Frontal cortex (tissue), 4 donors: ENCODE measurements around the gene NBPF19. TPM values are rescaled to one million over a fixed set of nuclear protein-coding genes. Genes with fewer than 3 reads are reported as not detected.
"Not testable (repeated sequence)": the region's sequence is repeated elsewhere in the genome, so short reads cannot be mapped to it uniquely, and the experiment has no call there.

Experiments used
- DNase-seq, 2 donors: peaks; one replicate each; pipeline ENCODE4 v3.0.0; 2012; ENCODE audit warnings: low spot score in 2 of 2
- FAIRE-seq: peaks from 2 replicates; lab custom pipeline; 2012; peaks lifted over from hg19 to GRCh38; lab: Jason Lieb, UNC
- total RNA-seq: library from RNA; depleted of rRNA; stranded (reverse); fragments of >200 nt; gene quantifications from one replicate; pipeline ENCODE4 v1.2.3, GENCODE V29; 2014
- donor health status: control.
- donor health status: control.
- donor health status: control.

NBPF19 gene, protein sequence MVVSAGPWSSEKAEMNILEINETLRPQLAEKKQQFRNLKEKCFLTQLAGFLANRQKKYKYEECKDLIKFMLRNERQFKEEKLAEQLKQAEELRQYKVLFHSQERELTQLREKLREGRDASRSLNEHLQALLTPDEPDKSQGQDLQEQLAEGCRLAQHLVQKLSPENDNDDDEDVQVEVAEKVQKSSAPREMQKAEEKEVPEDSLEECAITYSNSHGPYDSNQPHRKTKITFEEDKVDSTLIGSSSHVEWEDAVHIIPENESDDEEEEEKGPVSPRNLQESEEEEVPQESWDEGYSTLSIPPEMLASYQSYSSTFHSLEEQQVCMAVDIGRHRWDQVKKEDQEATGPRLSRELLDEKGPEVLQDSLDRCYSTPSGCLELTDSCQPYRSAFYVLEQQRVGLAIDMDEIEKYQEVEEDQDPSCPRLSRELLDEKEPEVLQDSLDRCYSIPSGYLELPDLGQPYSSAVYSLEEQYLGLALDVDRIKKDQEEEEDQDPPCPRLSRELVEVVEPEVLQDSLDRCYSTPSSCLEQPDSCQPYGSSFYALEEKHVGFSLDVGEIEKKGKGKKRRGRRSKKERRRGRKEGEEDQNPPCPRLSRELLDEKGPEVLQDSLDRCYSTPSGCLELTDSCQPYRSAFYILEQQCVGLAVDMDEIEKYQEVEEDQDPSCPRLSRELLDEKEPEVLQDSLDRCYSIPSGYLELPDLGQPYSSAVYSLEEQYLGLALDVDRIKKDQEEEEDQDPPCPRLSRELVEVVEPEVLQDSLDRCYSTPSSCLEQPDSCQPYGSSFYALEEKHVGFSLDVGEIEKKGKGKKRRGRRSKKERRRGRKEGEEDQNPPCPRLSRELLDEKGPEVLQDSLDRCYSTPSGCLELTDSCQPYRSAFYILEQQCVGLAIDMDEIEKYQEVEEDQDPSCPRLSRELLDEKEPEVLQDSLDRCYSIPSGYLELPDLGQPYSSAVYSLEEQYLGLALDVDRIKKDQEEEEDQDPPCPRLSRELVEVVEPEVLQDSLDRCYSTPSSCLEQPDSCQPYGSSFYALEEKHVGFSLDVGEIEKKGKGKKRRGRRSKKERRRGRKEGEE (N-terminal part only)
- 3.7 TPM for total RNA-seq

DNA sequence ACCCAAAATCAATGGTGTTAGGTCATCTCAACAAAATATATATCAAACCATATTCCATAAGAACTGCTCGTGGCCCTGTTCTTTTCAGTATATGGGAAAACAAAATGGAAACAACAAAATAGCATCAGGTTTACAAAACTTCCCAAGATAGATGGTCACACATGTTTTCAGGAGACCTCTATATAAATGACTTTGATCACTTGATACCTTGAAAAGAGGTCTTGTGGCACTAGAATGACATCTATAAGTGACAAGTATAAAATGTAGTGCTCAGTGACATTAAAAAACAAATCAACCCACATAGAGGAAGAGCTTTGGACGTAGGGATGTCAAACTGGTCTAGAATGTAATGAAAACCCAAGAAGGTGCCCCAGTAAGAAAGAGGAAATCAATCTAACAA, at the start of gene NBPF19:
NBPF19 (plus strand) TSS at position 301 of the 400 bp plus-strand sequence. CDS start 888 bp downstream, outside the sequence.
- DNase-seq, FAIRE-seq: not testable (repeated sequence)

DNA sequence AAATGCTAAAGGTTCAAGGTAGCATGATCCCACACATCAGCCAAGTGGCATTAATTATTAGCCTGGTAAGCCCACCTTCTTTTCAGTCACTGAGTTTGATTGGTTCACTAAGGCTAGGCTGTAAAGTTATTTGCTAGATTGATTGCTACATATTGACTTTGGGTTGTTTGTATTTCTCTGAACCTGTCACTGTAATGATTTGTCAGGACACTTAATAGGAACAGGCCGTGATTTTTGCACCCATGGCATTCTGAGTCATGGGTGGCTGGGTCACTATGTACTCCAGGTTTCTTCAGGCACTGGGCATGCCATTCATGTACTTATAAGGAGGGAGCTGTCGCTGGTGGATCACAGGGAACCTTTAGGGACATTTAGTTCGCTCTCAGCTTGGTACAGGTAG, 46.5 kb upstream of the NBPF19 start:
- not testable (repeated sequence) for DNase-seq, FAIRE-seq

DNA sequence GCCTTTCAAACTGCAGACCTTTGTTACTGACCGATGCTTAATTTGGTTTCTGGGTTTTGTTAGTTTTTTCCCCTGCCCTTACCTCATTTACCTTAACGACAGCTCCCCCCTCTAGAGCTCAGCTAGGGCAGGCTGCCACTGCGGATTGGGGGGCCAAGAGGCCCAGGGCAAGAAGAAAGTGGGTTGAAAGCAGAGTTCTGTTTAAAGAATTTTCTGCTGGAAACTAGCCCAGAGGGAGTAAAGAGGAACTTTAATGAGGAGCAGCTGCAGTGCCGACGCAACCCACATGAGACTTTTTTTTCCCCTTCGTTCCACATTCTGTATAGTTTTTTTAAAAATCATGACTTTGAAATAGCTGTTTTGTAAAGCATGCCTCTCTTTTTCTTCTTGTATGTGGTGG, 29.4 kb upstream of the NBPF19 start:
- not testable (repeated sequence) for DNase-seq

DNA sequence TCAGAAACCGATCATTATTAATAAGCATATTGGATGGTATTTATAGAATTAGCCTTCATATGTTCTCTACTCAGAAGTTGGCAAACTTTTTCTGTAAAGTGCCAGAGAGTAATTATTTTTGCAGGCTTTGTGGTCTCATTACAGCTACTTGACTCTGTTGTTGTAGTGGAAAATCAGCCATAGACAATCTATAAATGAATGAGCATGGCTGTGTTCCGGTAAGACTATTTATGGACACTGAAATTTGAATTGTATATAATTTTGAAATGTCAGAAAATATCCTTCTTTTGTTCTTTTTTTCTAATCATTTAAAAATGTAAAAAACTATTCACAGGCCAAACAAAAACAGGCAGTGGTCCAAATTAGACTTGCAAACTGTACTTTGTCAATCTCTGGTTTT, 22.6 kb upstream of the NBPF19 start:
- FAIRE-seq, DNase-seq: not testable (repeated sequence)

More for the DNA sequence above, 29.4 kb upstream of the NBPF19 start:
- not testable (repeated sequence) for FAIRE-seq

DNA sequence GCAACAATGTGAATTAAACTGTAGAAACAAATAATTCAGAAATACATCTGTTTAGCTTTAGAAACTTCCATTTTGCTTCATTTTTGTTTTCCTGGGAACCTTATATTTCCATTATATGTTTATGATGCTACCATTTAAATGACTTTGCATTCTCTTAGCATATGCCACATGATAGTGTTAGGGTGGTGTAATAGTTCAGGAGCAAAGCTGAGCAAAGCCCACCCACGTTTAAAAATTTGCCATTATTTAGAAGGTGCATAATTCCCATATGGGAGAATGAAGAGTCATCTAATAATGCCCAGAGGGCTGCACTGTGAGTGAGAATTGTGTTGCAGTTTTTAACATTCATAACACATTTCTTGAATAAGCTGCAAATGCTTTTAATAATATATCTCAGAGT, 22.2 kb upstream of the NBPF19 start:
- FAIRE-seq, DNase-seq: not testable (repeated sequence)

DNA sequence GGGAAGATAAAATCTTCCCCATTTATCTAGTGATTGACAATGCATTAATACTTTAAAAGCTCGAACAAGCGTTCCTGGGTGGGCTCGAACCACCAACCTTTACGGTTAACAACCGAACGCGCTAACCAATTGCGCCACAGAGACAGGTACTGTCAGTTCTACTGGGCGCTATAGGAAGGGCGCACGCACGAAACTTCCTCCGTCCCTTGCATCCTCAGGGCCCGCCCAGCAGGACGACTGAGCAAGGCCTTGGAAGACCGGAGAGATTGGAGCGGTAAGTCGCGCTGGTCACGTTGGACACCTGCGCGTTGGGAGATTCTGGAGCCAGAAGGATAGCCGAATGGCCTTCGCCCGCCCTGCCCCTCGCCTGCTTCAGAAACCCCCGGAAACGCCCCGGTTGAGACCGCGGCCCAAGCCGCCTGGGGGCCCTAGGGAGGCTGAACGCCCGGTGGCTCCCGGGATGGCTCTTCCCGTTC, 83.5 kb downstream of the NBPF19 start:
- DNase-seq, FAIRE-seq: not testable (repeated sequence)

DNA sequence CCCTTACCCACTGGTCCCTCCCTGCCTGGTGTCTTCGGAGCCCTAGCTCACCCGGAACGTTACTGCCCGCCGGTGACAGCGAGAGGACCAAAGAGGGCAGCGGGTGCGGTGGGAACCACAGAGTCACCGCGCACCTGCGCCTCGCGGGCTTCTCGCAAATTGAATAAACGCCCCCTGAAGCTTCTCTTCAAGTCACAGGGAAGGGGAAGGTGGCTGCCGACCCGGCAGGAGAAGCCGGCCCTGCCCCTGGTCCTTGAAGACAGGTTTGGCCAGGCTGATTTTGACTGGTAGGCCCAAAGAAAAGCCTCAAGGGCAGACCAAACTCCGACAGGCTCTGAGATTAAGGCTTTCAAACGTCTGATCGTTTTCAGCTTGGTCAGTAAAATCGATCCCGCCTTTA, 87.0 kb downstream of the NBPF19 start:
- DNase-seq, FAIRE-seq: not testable (repeated sequence)

DNA sequence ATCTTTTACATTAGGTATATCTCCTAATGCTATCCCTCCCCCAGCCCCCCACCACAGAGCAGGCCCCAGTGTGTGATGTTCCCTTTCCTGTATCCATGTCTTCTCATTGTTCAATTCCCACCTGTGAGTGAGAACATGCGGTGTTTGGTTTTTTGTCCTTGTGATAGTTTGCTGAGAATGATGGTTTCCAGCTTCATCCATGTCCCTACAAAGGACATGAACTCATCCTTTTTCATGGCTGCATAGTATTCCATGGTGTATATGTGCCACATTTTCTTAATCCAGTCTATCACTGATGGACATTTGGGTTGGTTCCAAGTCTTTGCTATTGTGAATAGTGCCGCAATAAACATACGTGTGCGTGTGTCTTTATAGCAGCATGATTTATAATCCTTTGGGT, 90.6 kb downstream of the NBPF19 start:
- not testable (repeated sequence) for DNase-seq

DNA sequence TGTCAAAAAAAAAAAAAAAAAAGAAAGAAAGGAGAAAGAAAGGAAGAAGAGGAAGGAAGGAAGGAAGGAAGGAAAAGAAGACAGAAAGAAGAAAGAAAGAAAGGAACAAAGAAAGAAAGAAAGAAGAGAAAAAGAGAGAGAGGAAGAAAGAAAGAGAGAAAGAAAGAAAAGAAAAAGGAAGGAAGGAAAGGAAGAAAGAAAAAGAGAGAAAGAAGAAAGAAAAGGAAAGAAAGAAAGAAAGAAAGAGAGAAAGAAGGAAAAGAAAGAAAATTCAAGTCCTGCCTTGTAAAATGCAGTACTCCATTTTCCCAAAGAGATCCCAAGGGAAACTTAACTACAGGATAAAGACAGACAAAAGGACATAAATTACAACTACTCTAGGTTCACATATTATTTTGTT, 97.9 kb downstream of the NBPF19 start:
- FAIRE-seq, result not testable (repeated sequence)

More for the DNA sequence above, 90.6 kb downstream of the NBPF19 start:
- not testable (repeated sequence) for FAIRE-seq

DNA sequence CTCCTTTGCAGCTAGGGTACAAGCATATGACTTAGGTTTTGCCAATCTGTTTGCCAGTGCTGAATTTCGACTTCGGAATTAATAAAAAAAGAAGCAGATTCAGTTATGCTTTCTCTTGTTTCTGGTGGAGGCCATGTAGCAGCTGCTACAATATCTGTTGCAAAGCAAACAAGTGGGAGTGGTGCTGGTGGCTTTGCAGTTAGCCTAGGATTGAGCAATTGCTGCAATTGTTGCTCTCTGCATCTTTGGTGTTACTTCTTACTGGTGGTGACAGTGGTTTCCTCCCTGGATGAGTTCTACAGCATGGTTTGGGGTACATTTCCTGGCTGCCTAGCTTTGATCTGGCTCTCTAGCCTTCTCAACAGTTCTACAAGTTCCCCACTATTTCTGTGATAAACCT, 110.7 kb downstream of the NBPF19 start:
- FAIRE-seq, DNase-seq: not testable (repeated sequence)

More for the DNA sequence above, 97.9 kb downstream of the NBPF19 start:
- not testable (repeated sequence) for DNase-seq

Other genes with a start within 250 kb of the NBPF19 start
- gene PPIAL4C, start 108.8 kb downstream of the NBPF19 start, total RNA-seq, result not detected